DND-41 (cell line): ENCODE results near the gene SLC39A2.
A peak's percentile ranks its signal among the peaks of the same experiment; 100 is the strongest.

ENCODE experiments used
- ATAC-seq: fragments of 200-7000 bp; cut with Tn5 transposase; 3 replicates; pipeline ENCODE4 v1.9.1; 2021; ENCODE audit warnings: low read depth; ENCODE audit not compliant: insufficient read depth
- DNase-seq: peaks from one replicate; pipeline ENCODE4 v3.0.0-alpha.2; 2020
- H2AFZ ChIP-seq: 2 replicates; pipeline ENCODE4 v1.6.0; 2012; ENCODE audit warnings: low read depth, low read length
- H3K27ac ChIP-seq: 2 replicates; pipeline ENCODE4 v1.5.1; 2012; ENCODE audit warnings: low read length, inconsistent platforms
- H3K27me3 ChIP-seq: fragments of 200-600 bp; sonication (generic); 2 replicates; pipeline ENCODE4 v1.6.0; 2012; ENCODE audit warnings: low read length, mild to moderate bottlenecking, inconsistent platforms; ENCODE audit not compliant: insufficient read depth, poor library complexity
- H3K36me3 ChIP-seq: 2 replicates; pipeline ENCODE4 v1.5.1; 2012; ENCODE audit warnings: low read length, inconsistent platforms; ENCODE audit not compliant: insufficient read depth
- H3K4me1 ChIP-seq: 2 replicates; pipeline ENCODE4 v1.5.1; 2012; ENCODE audit warnings: mild to moderate bottlenecking, low read length; ENCODE audit not compliant: insufficient read depth
- H3K4me2 ChIP-seq: 2 replicates; pipeline ENCODE4 v1.6.0; 2012; ENCODE audit warnings: mild to moderate bottlenecking, moderate library complexity, low read length, inconsistent platforms; ENCODE audit not compliant: insufficient read depth
- H3K4me3 ChIP-seq, 2 experiments: fragments of 200-600 bp in 1 of 2; shearing (Covaris generic) in 1 of 2; 2 replicates each; pipeline ENCODE4 v1.5.1; 2012 to 2016; ENCODE audit warnings: inconsistent platforms in 2 of 2, low read length in 2 of 2, mild to moderate bottlenecking in 2 of 2, low read depth in 1 of 2, moderate library complexity in 1 of 2
- H3K79me2 ChIP-seq: 2 replicates; pipeline ENCODE4 v1.6.0; 2012; ENCODE audit warnings: low read length, inconsistent platforms; ENCODE audit not compliant: insufficient read depth
- H3K9ac ChIP-seq: 2 replicates; pipeline ENCODE4 v1.6.0; 2012; ENCODE audit warnings: low read depth, mild to moderate bottlenecking, inconsistent platforms, low read length, moderate library complexity
- H3K9me3 ChIP-seq: 2 replicates; pipeline ENCODE4 v1.5.1; 2012; ENCODE audit warnings: low read length, moderate library complexity, mild to moderate bottlenecking, inconsistent platforms; ENCODE audit not compliant: insufficient read depth, severe bottlenecking
- H4K20me1 ChIP-seq: 2 replicates; pipeline ENCODE4 v1.6.0; 2012; ENCODE audit warnings: low read length; ENCODE audit not compliant: insufficient read depth
- CTCF ChIP-seq: IDR thresholded peaks from 2 replicates; pipeline ENCODE4 v1.5.1; 2012; ENCODE audit warnings: borderline replicate concordance, low read length, moderate library complexity, mild to moderate bottlenecking; ENCODE audit not compliant: poor library complexity, severe bottlenecking; ENCODE audit errors: extremely low read depth
- EZH2 ChIP-seq: IDR thresholded peaks from 3 replicates; pipeline ENCODE4 v1.6.1; 2012; ENCODE audit warnings: borderline replicate concordance, low read depth, mild to moderate bottlenecking, moderate library complexity, low read length, inconsistent platforms; ENCODE audit not compliant: severe bottlenecking

SLC39A2 gene

DNA sequence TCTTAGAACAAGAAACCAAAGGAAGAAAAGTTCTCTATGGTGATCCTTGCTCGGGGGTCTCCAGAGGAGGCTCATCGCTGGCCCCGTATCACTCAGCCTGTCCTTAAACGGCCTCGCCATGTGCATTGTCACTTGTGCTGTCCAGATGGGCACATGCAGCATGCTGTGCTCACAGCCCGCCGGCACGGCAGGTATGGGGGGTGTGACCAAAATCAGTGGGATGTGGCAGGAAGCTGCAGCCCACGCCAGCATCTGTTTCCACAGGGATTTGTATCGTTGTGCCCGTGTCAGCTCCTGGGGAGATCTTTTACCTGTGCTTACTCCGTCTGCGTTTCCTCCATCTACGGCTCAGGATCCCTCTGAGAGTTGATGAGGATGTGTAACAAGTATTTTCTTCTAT lies 2.6 kb upstream of the SLC39A2 start:
- H3K36me3 ChIP-seq, result peaks cover 58% of the 10 kb centered on the region
- no peak for DNase-seq
- no peak for TF ChIP-seq EZH2
- no peak for TF ChIP-seq CTCF

GRCh38 chr14:20997115-20997514 lies 2.0 kb upstream of the SLC39A2 start:
- H3K27ac ChIP-seq, result no peak overlapping the region
- DNase-seq, result no peak
- no peak overlapping the region for H2AFZ ChIP-seq
- H3K4me1 ChIP-seq, result peaks cover 4% of the 10 kb centered on the region; the same call in 1 of the 2 replicates
- TF ChIP-seq CTCF (no peak), EZH2 (no peak)
- H3K79me2 ChIP-seq, result peaks cover 5% of the 10 kb centered on the region; the same call in 1 of the 2 replicates
- ATAC-seq, result no peak
- H3K36me3 ChIP-seq, result peaks cover 52% of the 10 kb centered on the region
- peaks cover 4% of the 10 kb centered on the region; the same call in 1 of the 2 replicates for H4K20me1 ChIP-seq
- H3K27me3 ChIP-seq, result no peaks in the 10 kb centered on the region
- H3K4me2 ChIP-seq, result no peak overlapping the region
- H3K4me3 ChIP-seq, result no peak overlapping the region
- no peak overlapping the region for H3K9ac ChIP-seq
- H3K9me3 ChIP-seq, result no peaks in the 10 kb centered on the region

More for the DNA sequence above, 2.6 kb upstream of the SLC39A2 start:
- Histone ChIP-seq H3K9ac (no peak overlapping the region), H3K4me3 (no peak overlapping the region), H3K9me3 (no peaks in the 10 kb centered on the region), H3K27me3 (no peaks in the 10 kb centered on the region), H3K79me2 (peaks cover 10% of the 10 kb centered on the region; the same call in 1 of the 2 replicates), H4K20me1 (peaks cover 4% of the 10 kb centered on the region; the same call in 1 of the 2 replicates), H3K4me1 (peaks cover 10% of the 10 kb centered on the region), H3K27ac (no peak overlapping the region), H3K4me2 (no peak overlapping the region), H2AFZ (no peak overlapping the region)
- ATAC-seq, result no peak

DNA sequence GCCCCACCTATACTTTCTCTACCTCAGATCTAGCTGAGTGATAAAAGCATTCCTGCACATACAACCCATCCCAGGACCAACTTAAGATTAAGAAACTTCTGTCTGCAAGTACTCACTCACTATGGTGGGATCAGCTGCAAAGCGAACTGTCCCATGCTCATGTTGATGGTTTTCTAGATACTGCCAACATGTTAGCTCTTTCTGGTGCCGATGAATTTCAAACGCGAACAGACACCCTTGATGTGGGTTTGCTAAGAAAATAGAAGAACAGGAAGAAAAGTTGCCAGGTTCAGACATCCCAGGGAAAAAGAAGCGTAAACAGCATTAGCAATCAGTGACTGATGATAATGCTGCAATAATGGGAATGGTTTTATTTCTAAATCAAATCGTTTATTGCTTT lies 1.5 kb upstream of the SLC39A2 start:
- Histone ChIP-seq H3K9ac (no peak overlapping the region), H4K20me1 (peaks cover 4% of the 10 kb centered on the region; the same call in 1 of the 2 replicates), H3K4me1 (no peaks in the 10 kb centered on the region), H3K27ac (no peak overlapping the region), H3K27me3 (no peaks in the 10 kb centered on the region), H3K79me2 (0 out of 2 replicates have a peak, but pooled peaks cover 1% of the 10 kb centered on the region), H3K36me3 (peaks cover 48% of the 10 kb centered on the region), H3K4me2 (no peak overlapping the region), H3K9me3 (no peaks in the 10 kb centered on the region), H3K4me3 (no peak overlapping the region), H2AFZ (no peak overlapping the region)
- DNase-seq, result peak; percentile 20
- peak; percentile 64 for ATAC-seq
- TF ChIP-seq EZH2 (no peak), CTCF (no peak)

GRCh38 chr14:20998139-20998538 lies 954 bp upstream of the SLC39A2 start:
- no peak overlapping the region for H2AFZ ChIP-seq
- DNase-seq, result no peak
- TF ChIP-seq CTCF (no peak), EZH2 (no peak)
- no peak overlapping the region for H3K4me2 ChIP-seq
- ATAC-seq, result 0 out of 3 replicates have a peak, but pooled peaks have one; percentile 12
- no peaks in the 10 kb centered on the region for H3K27me3 ChIP-seq
- H3K4me3 ChIP-seq, result no peak overlapping the region
- H4K20me1 ChIP-seq, result peaks cover 4% of the 10 kb centered on the region; the same call in 1 of the 2 replicates
- no peaks in the 10 kb centered on the region for H3K4me1 ChIP-seq
- H3K36me3 ChIP-seq, result peaks cover 42% of the 10 kb centered on the region
- H3K27ac ChIP-seq, result no peak overlapping the region
- H3K79me2 ChIP-seq, result no peaks in the 10 kb centered on the region
- H3K9me3 ChIP-seq, result no peaks in the 10 kb centered on the region
- no peak overlapping the region for H3K9ac ChIP-seq
